Stomach (tissue), 9 donors: ENCODE data around the gene SLAMF9. TPM values are rescaled to one million over a fixed set of nuclear protein-coding genes. Genes with fewer than 3 reads are reported as not detected.

Source experiments
- DNase-seq, 2 donors: peaks; one replicate each; pipeline versions ENCODE4 v3.0.0 to v3.0.0-alpha.2; 2013 to 2019
- H3K27ac ChIP-seq, 5 donors: fragments of 200-600 bp in 4 of 5; sonication (generic) in 4 of 5; one replicate each; pipeline ENCODE4 v1.5.1; 2013 to 2019; ENCODE audit warnings: mild to moderate bottlenecking in 1 of 5, moderate library complexity in 1 of 5
- H3K27me3 ChIP-seq, 3 donors: fragments of 200-600 bp; sonication (generic); one replicate each; pipeline ENCODE4 v1.5.1; 2017 to 2019; ENCODE audit warnings: mixed run types in 1 of 3
- H3K36me3 ChIP-seq, 4 donors: fragments of 200-600 bp; sonication (generic); 1 replicate in 3 of 4; 2 replicates in 1 of 4; pipeline ENCODE4 v1.5.1; 2016 to 2019
- H3K4me1 ChIP-seq, 4 donors: fragments of 200-600 bp; sonication (generic); one replicate each; pipeline ENCODE4 v1.5.1; 2016 to 2019
- H3K4me3 ChIP-seq, 4 donors: fragments of 200-600 bp; sonication (generic) in 3 of 4; one replicate each; pipeline ENCODE4 v1.5.1; 2016 to 2019; ENCODE audit warnings: mild to moderate bottlenecking in 1 of 4
- H3K9me3 ChIP-seq, 4 donors: fragments of 200-600 bp; sonication (generic); one replicate each; pipeline ENCODE4 v1.5.1; 2016 to 2019
- CTCF ChIP-seq, 7 experiments: fragments of 450-650 bp in 4 of 7; fragments of 200-600 bp in 3 of 7; sonication (generic) in 3 of 7; IDR thresholded peaks; one replicate each; pipeline ENCODE4 v1.5.1; 2016 to 2019; ENCODE audit warnings: antibody characterized with exemption in 7 of 7, control low read depth in 2 of 7, mild to moderate bottlenecking in 1 of 7
- EP300 ChIP-seq: sonication (generic); formaldehyde crosslinking; IDR thresholded peaks from one replicate; pipeline ENCODE4 v1.6.1; 2017; ENCODE audit warnings: antibody characterized with exemption
- POLR2A ChIP-seq, 4 donors: fragments of 450-650 bp; IDR thresholded peaks; one replicate each; pipeline ENCODE4 v1.6.1; 2016; ENCODE audit warnings: antibody characterized with exemption in 4 of 4, control low read depth in 2 of 4, mild to moderate bottlenecking in 1 of 4, moderate library complexity in 1 of 4
- POLR2AphosphoS5 ChIP-seq, 3 donors: sonication (generic); formaldehyde crosslinking; IDR thresholded peaks; one replicate each; pipeline ENCODE4 v1.6.1; 2016; ENCODE audit warnings: antibody characterized with exemption in 3 of 3
- WGBS, 5 donors: extraction: QIAGEN DNeasy Blood & Tissue Kit in 3 of 5; methylation state at CpG; one replicate each; pipeline versions ENCODE4 v1.1.5 to v1.1.7; 2013 to 2018; 5-methylcytosine and 5-hydroxymethylcytosine counted together
- intact Hi-C: fragments of 100-400 bp; cut with DNase I; formaldehyde crosslinking; loops from one replicate; pipeline ENCODE4 v1.15.1; 2023; ENCODE audit warnings: low total_unique reads
- polyA plus RNA-seq, 3 donors: library from polyadenylated mRNA; stranded (reverse); fragments of 200-250 nt; gene quantifications; one replicate each; pipeline ENCODE4 v1.2.3, GENCODE V29; 2013
- total RNA-seq, 5 donors: library from RNA; depleted of rRNA; stranded (reverse); fragments of >200 nt; gene quantifications; one replicate each; pipeline versions ENCODE4 v1.1.0 to v1.2.3, GENCODE V29; 2014 to 2016
- donor health status: healthy with polysubstance abuse.
- donor health status: Bipolar disorder and iron deficiency.
- donor health status: healthy.

The SLAMF9 gene
- total and polyA plus RNA-seq, 8 donors: 0.87 TPM; not detected in 7

- Histone ChIP-seq H3K4me1 (peaks cover 0 to 15% (median 10%) of the 10 kb centered on the region in 4 donors), H3K36me3 (no peaks in the 10 kb centered on the region), H3K27me3 (no peaks in the 10 kb centered on the region), H3K27ac (peak overlapping the region in 3 of 5 donors; percentile 19 to 42 (median 22)), H3K4me3 (no peak overlapping the region), H3K9me3 (no peaks in the 10 kb centered on the region)
- intact Hi-C loops: no loop called here
- TF ChIP-seq POLR2AphosphoS5 (IDR thresholded peaks at IDR 0.05): no peak
- no peak for TF ChIP-seq EP300
- TF ChIP-seq CTCF (IDR thresholded peaks at IDR 0.05): no peak
- no peak for TF ChIP-seq POLR2A (IDR thresholded peaks at IDR 0.05)
- WGBS, 5 donors: 41 to 67% (median 54%) methylated on average over 3 of the region's 3 CpGs
- no peak for DNase-seq
Measured at GRCh38 chr1:159958719-159959380, 4.8 kb upstream of the SLAMF9 start.

- peaks cover 0 to 20% (median 12%) of the 10 kb centered on the region in 4 donors for H3K4me1 ChIP-seq
- peak overlapping the region in 4 of 5 donors; percentile 49 to 68 (median 55) for H3K27ac ChIP-seq
- no peak overlapping the region for H3K4me3 ChIP-seq
- peak in 1 of 2 donors; percentile 70 for DNase-seq
- no peaks in the 10 kb centered on the region for H3K36me3 ChIP-seq
- intact Hi-C loops: no loop called here
- no peak for TF ChIP-seq POLR2A (IDR thresholded peaks at IDR 0.05)
- no peak for TF ChIP-seq POLR2AphosphoS5 (IDR thresholded peaks at IDR 0.05)
- no peak for TF ChIP-seq EP300
- no peak for TF ChIP-seq CTCF (IDR thresholded peaks at IDR 0.05)
- WGBS, 5 donors: 21 to 45% (median 24%) methylated on average over 9 of the region's 9 CpGs
- H3K27me3 ChIP-seq: no peaks in the 10 kb centered on the region
- no peaks in the 10 kb centered on the region for H3K9me3 ChIP-seq
Measured at GRCh38 chr1:159957824-159958268, 3.8 kb upstream of the SLAMF9 start.

GRCh38 chr1:159955456-159955855 lies 1.4 kb upstream of the SLAMF9 start:
- peaks cover 0 to 20% (median 12%) of the 10 kb centered on the region in 4 donors for H3K4me1 ChIP-seq
- no peak for DNase-seq
- no peak overlapping the region for H3K27ac ChIP-seq
- H3K4me3 ChIP-seq: no peak overlapping the region
- TF ChIP-seq POLR2AphosphoS5 (IDR thresholded peaks at IDR 0.05): no peak
- no peak for TF ChIP-seq EP300
- no peak for TF ChIP-seq CTCF (IDR thresholded peaks at IDR 0.05)
- no peak for TF ChIP-seq POLR2A (IDR thresholded peaks at IDR 0.05)
- H3K9me3 ChIP-seq: no peaks in the 10 kb centered on the region
- peaks cover 0 to 8% (median 0%) of the 10 kb centered on the region in 3 donors for H3K27me3 ChIP-seq
- H3K36me3 ChIP-seq: no peaks in the 10 kb centered on the region
- intact Hi-C loops: no loop called here
- 83 to 99% (median 89%) methylated on average over 3 of the region's 3 CpGs for WGBS, 5 donors

GRCh38 chr1:159952932-159953331 lies 1.1 kb downstream of the SLAMF9 start:
- WGBS, 5 donors: 76 to 86% (median 82%) methylated on average over 5 of the region's 5 CpGs
- H3K4me3 ChIP-seq: no peak overlapping the region
- no peak overlapping the region for H3K27ac ChIP-seq
- intact Hi-C loops: no loop called here
- TF ChIP-seq EP300 (no peak), POLR2A (IDR thresholded peaks at IDR 0.05) (no peak), POLR2AphosphoS5 (IDR thresholded peaks at IDR 0.05) (no peak), CTCF (IDR thresholded peaks at IDR 0.05) (no peak)
- DNase-seq: peak in 1 of 2 donors; percentile 13
- H3K4me1 ChIP-seq: peaks cover 6 to 32% (median 17%) of the 10 kb centered on the region in 4 donors
- no peaks in the 10 kb centered on the region for H3K36me3 ChIP-seq
- H3K27me3 ChIP-seq: peaks cover 0 to 8% (median 0%) of the 10 kb centered on the region in 3 donors
- no peaks in the 10 kb centered on the region for H3K9me3 ChIP-seq
